Right lobe of liver (tissue), 6 donors: ENCODE data around the gene ELSPBP1. TPM values are rescaled to one million over a fixed set of nuclear protein-coding genes. Genes with fewer than 3 reads are reported as not detected.

ENCODE experiments used
- ATAC-seq, 4 donors: fragments of 200-7000 bp; cut with Tn5 transposase; one replicate each; pipeline ENCODE4 v1.9.1; 2020; ENCODE audit warnings: mild to moderate bottlenecking in 4 of 4, moderate library complexity in 4 of 4
- DNase-seq, 3 donors: peaks; one replicate each; pipeline ENCODE4 v3.0.0-alpha.2; 2020
- H3K27ac ChIP-seq, 3 donors: fragments of 200-600 bp; one replicate each; pipeline ENCODE4 v1.8.0; 2022
- H3K27me3 ChIP-seq, 2 donors: fragments of 200-600 bp; one replicate each; pipeline ENCODE4 v1.8.0; 2022
- H3K36me3 ChIP-seq, 4 donors: fragments of 200-600 bp; sonication (generic) in 1 of 4; one replicate each; pipeline versions ENCODE4 v1.5.1 to v1.8.0; 2017 to 2022; ENCODE audit warnings: control low read depth in 1 of 4
- H3K4me1 ChIP-seq, 4 donors: fragments of 200-600 bp; sonication (generic) in 1 of 4; one replicate each; pipeline versions ENCODE4 v1.5.1 to v1.8.0; 2017 to 2022; ENCODE audit warnings: control low read depth in 1 of 4
- H3K4me3 ChIP-seq, 3 donors: fragments of 200-600 bp; one replicate each; pipeline ENCODE4 v1.8.0; 2022
- H3K9me3 ChIP-seq, 4 donors: fragments of 200-600 bp; sonication (generic) in 1 of 4; one replicate each; pipeline versions ENCODE4 v1.5.1 to v1.8.0; 2017 to 2022; ENCODE audit warnings: control low read depth in 1 of 4
- CTCF ChIP-seq, 4 donors: fragments of 200-600 bp in 3 of 4; fragments of 450-650 bp in 1 of 4; IDR thresholded peaks; one replicate each; pipeline versions ENCODE4 v1.5.1 to v1.8.0; 2016 to 2022; ENCODE audit warnings: antibody characterized with exemption in 4 of 4, mild to moderate bottlenecking in 2 of 4
- POLR2A ChIP-seq: fragments of 450-650 bp; IDR thresholded peaks from one replicate; pipeline ENCODE4 v1.6.1; 2017; ENCODE audit warnings: antibody characterized with exemption, mild to moderate bottlenecking
- WGBS: methylation state at CpG from one replicate; pipeline ENCODE4 v1.1.6; 2018; ENCODE audit warnings: low coverage, low lambda C conversion rate; ENCODE audit not compliant: insufficient coverage; ENCODE audit errors: missing lambda C conversion rate; 5-methylcytosine and 5-hydroxymethylcytosine counted together
- intact Hi-C, 2 donors: fragments of 100-400 bp; cut with DNase I; formaldehyde crosslinking; loops; one replicate each; pipeline versions ENCODE4 v1.11.2 to v1.14.1; 2022
- total RNA-seq, 6 experiments: library from RNA; depleted of rRNA in 2 of 6; stranded (reverse); fragments of >200 nt in 2 of 6; fragmentation: NEBNext Ultra II Directional in 3 of 6; extraction: Animal tissue kit (Norgen Biotek cat#: 25700) in 3 of 6; gene quantifications; one replicate each; pipeline versions ENCODE4 v1.1.0 to v1.2.4, GENCODE V29; 2016 to 2023
- donor health status: DM: no; HTN: yes; CAD: no.
- donor health status: DM: no; HTN: no; CAD: no.
- donor health status: DM: no; HTN: no; CAD: no.
- donor health status: DM: no; HTN: yes; CAD: no.
- donor health status: DM: no; HTN: yes; CAD: no.

The ELSPBP1 gene
- total RNA-seq, 6 experiments from 2014 or later = not detected

GRCh38 chr19:48053856-48054255 lies 59.4 kb downstream of the ELSPBP1 start:
- Histone ChIP-seq H3K36me3 (no peaks in the 10 kb centered on the region), H3K27ac (no peak overlapping the region), H3K27me3 (no peaks in the 10 kb centered on the region), H3K4me3 (no peak overlapping the region), H3K4me1 (no peaks in the 10 kb centered on the region), H3K9me3 (no peaks in the 10 kb centered on the region)
- intact Hi-C loops = no loop called here
- TF ChIP-seq CTCF (IDR thresholded peaks at IDR 0.05) (no peak), POLR2A (no peak)
- ATAC-seq = no peak
- 84% methylated on average over 4 of the region's 5 CpGs for WGBS
- no peak for DNase-seq

GRCh38 chr19:48059331-48059730 lies 64.9 kb downstream of the ELSPBP1 start:
- DNase-seq = no peak
- WGBS = 78% methylated on average over 5 of the region's 6 CpGs

GRCh38 chr19:48060381-48060780 lies 65.9 kb downstream of the ELSPBP1 start:
- whole genome bisulfite sequencing = 81% methylated on average over 5 of the region's 5 CpGs
- no peaks in the 10 kb centered on the region for H3K36me3 ChIP-seq
- H3K9me3 ChIP-seq = no peaks in the 10 kb centered on the region
- H3K4me3 ChIP-seq = no peak overlapping the region
- no peak for TF ChIP-seq CTCF (IDR thresholded peaks at IDR 0.05)
- no peak for TF ChIP-seq POLR2A
- H3K27ac ChIP-seq = no peak overlapping the region
- no peak for ATAC-seq
- no peaks in the 10 kb centered on the region for H3K4me1 ChIP-seq
- no peak for DNase-seq
- intact Hi-C loops = no loop called here
- no peaks in the 10 kb centered on the region for H3K27me3 ChIP-seq

More at GRCh38 chr19:48059331-48059730, 64.9 kb downstream of the ELSPBP1 start:
- H3K27ac ChIP-seq = no peak overlapping the region
- no peak for ATAC-seq
- no peak overlapping the region for H3K4me3 ChIP-seq
- no peaks in the 10 kb centered on the region for H3K4me1 ChIP-seq
- H3K36me3 ChIP-seq = no peaks in the 10 kb centered on the region
- intact Hi-C loops = no loop called here
- H3K9me3 ChIP-seq = no peaks in the 10 kb centered on the region
- TF ChIP-seq CTCF (IDR thresholded peaks at IDR 0.05) (no peak), POLR2A (no peak)
- H3K27me3 ChIP-seq = no peaks in the 10 kb centered on the region

DNA sequence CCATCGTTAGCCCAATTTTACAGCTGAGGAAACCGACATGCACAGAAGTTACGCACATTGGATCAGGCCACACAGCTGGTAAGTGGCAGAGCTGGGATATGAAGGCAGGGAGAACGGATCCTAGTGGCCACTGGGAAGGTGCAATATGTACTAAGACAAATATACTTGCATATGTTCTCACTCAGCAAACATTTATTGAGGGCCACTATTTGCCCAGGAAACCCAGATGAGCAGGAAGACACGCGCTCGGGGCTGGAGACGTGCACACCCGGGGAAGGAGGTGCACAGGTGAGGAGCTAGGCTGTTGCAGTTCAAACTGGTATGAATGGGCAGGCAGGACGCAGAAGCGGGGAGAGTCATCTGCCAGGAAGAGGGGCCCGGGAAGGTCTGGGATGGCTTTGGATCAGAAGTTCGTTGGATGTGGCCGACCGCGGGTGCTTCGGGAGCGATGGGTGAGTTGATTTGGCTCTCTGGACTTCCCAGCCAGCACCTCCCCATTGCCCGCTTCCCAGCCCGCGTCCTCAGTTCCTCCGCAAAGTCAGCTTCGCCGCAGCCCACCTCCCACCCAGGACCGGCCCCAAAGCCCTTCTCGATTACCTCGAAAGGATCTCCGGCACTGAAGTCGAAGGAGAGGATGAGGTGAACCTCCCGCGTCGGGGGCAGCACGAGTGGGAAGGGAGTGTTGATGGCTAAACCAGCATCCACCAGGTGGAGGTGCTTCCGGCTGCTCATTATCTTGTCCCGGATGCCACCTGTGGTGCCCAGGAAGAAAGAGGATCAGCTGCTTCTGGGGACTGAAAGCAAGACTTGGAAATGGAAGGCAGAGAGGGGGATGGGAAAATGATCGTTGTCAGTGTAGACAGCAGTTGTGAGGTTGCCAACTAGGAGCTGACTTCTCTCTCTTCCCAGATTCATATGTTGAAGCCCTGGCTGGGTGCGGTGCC lies 67.2 kb downstream of the ELSPBP1 start:
- no peak overlapping the region for H3K27ac ChIP-seq
- no peaks in the 10 kb centered on the region for H3K27me3 ChIP-seq
- no peak overlapping the region for H3K4me3 ChIP-seq
- H3K9me3 ChIP-seq = no peaks in the 10 kb centered on the region
- DNase-seq (no peak), ATAC-seq (no peak)
- intact Hi-C loops = no loop called here
- TF ChIP-seq CTCF (IDR thresholded peaks at IDR 0.05) (no peak), POLR2A (no peak)
- WGBS = 52% methylated on average over 23 of the region's 37 CpGs
- no peaks in the 10 kb centered on the region for H3K36me3 ChIP-seq
- no peaks in the 10 kb centered on the region for H3K4me1 ChIP-seq
